ENCODE data around the gene CRIP2. TPM values are rescaled to one million over a fixed set of nuclear protein-coding genes. Genes with fewer than 3 reads are reported as not detected.

Gene CRIP2
- total RNA-seq, 1 experiment from 2014 or later, result 1.5 TPM

DNA sequence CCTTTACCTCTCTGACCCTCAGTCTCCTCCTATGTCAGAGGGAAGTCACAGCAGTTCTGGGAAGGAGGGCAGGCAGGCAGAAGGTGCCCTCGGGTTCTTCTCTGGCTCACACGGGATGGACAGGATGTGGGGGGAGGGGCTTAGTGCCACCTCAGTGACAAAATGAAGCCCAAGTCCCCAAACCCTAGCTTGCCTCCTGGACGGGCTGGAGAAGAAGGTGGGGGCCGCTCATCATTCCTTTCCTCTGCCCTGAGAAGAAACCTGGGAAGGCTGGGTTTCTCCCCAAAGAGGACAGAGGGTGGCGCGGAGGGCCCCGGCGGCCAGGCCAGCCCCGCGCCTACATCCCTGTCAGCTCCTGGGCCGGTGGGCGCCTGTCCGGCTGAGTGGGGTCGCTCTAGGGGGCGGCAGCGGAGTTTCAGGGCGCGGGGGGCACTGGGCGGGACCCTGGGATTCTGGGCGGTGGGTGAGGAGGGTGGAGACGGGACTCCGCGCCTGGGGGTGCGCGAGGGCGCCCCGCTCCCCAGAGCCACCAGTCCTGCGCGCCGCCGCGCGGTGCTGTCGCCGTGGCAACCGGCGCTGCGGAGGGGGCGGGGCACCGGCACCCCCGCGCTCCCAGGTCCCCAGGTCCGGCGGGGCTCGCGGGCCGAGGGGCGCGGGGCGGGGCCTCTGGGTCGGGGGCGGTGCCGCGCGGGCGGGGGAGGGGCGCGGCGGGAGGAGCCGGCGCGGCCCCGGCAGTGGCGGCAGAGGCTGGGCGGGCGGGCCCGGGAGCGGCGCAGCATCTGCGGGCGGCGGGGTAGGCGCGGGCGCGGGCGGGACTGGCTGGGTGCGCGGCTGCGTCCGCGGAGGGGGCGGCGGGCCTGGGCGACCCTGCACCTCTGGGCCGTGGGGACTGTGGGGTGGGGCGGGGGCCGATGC is 51.5 kb downstream of the CRIP2 start, which contains the start of gene TMEM121:
Gene TMEM121, plus strand, starts transcription at position 723 of the 915 bp plus-strand sequence. CDS start 2,252 bp downstream, outside the sequence.
- DNase-seq, result peak in 1 of 2 experiments; percentile 35
- H3K9me3 ChIP-seq, result no peaks in the 10 kb centered on the region
- intact Hi-C loops (cut with micrococcal nuclease; ENCODE audit: unreplicated experiment), result loop anchor here (5.0 kb wide), 1 partner anchor 34 kb away; the partner anchor contains the start of gene TEDC1
- peaks cover 5% of the 10 kb centered on the region for H3K36me3 Mint-ChIP-seq (ENCODE audit: insufficient read depth, unreplicated experiment)
- H3K4me3 Mint-ChIP-seq (ENCODE audit: unreplicated experiment), result peak within 1 kb of the TSS; percentile 62
- peaks cover 9% of the 10 kb centered on the region for H3K27me3 Mint-ChIP-seq (ENCODE audit: insufficient read depth, unreplicated experiment)
- H3K9me3 Mint-ChIP-seq (ENCODE audit: unreplicated experiment), result no peaks in the 10 kb centered on the region
- TF ChIP-seq, protein P1, sequence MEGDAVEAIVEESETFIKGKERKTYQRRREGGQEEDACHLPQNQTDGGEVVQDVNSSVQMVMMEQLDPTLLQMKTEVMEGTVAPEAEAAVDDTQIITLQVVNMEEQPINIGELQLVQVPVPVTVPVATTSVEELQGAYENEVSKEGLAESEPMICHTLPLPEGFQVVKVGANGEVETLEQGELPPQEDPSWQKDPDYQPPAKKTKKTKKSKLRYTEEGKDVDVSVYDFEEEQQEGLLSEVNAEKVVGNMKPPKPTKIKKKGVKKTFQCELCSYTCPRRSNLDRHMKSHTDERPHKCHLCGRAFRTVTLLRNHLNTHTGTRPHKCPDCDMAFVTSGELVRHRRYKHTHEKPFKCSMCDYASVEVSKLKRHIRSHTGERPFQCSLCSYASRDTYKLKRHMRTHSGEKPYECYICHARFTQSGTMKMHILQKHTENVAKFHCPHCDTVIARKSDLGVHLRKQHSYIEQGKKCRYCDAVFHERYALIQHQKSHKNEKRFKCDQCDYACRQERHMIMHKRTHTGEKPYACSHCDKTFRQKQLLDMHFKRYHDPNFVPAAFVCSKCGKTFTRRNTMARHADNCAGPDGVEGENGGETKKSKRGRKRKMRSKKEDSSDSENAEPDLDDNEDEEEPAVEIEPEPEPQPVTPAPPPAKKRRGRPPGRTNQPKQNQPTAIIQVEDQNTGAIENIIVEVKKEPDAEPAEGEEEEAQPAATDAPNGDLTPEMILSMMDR (IDR thresholded peaks at IDR 0.05; ENCODE audit: insufficient read depth in 1 of 2, low read depth in 1 of 2, low read length in 1 of 2, severe bottlenecking in 1 of 2, unreplicated experiment in 1 of 2), result no peak
- no peak within 1 kb of the TSS for H3K27ac Mint-ChIP-seq (ENCODE audit: unreplicated experiment)
- peak within 1 kb of the TSS; percentile 40 for H3K4me3 ChIP-seq (ENCODE audit: low read depth, low read length)
- no TSS peak for BruUV-seq (replicated peaks)
- no peaks in the 10 kb centered on the region for H3K27me3 ChIP-seq (replicated peaks; ENCODE audit: control insufficient read depth, insufficient read depth, low read length)
- ChIA-PET POLR2A (no interaction called here), CTCF (interaction anchor here (0.6 kb wide), 1 partner anchor 200 kb away, joined by 3 read pairs; no protein-coding TSS in a partner anchor)
- peaks cover 12% of the 10 kb centered on the region for H3K4me1 ChIP-seq
- no peaks in the 10 kb centered on the region for H3K36me3 ChIP-seq (ENCODE audit: control insufficient read depth, insufficient read depth, low read length)
- H3K4me1 Mint-ChIP-seq (ENCODE audit: low read depth, unreplicated experiment), result no peaks in the 10 kb centered on the region

DNA sequence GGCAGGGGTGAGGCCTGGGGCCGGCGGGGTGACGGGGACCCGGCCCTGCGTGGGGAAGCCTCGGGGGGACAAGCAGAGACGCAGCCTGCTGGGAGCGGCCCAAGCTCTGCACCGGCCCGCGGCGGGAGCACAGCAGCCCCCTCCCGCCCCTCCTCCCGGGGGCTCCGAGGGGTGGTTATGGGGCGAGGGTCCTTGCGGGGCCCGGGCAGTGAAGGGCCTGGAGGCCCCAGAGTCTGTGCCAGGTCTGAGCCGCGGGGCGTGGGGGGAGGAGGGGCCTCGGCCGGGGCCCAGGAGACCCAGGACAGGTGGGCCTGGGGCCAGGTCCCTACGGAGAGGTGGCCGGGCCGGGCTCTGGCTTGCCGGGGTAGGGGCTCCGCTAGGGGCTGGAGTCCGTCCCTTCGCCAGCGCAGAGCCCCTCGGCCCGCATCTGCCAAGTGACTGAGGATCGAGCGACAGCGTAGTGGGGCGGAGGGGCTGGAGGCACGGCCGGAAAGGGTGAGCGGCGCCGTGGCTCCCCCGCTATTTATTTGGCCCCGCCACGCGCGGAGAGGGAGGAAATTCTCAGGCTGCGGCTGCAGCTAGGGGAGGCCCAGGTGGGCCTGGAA is 52.3 kb downstream of the CRIP2 start:
- Histone ChIP-seq H3K36me3 (ENCODE audit: control insufficient read depth, insufficient read depth, low read length) (no peaks in the 10 kb centered on the region), H3K4me3 (ENCODE audit: low read depth, low read length) (peak overlapping the region; percentile 40), H3K27me3 (replicated peaks; ENCODE audit: control insufficient read depth, insufficient read depth, low read length) (no peaks in the 10 kb centered on the region), H3K9me3 (no peaks in the 10 kb centered on the region), H3K4me1 (peaks cover 12% of the 10 kb centered on the region)
- CTCF ChIA-PET, result no interaction called here
- no peaks in the 10 kb centered on the region for H3K9me3 Mint-ChIP-seq (ENCODE audit: unreplicated experiment)
- peaks cover 9% of the 10 kb centered on the region for H3K27me3 Mint-ChIP-seq (ENCODE audit: insufficient read depth, unreplicated experiment)
- DNase-seq, result no peak
- no peak overlapping the region for H3K27ac Mint-ChIP-seq (ENCODE audit: unreplicated experiment)
- H3K36me3 Mint-ChIP-seq (ENCODE audit: insufficient read depth, unreplicated experiment), result peaks cover 5% of the 10 kb centered on the region
- POLR2A ChIA-PET, result no interaction called here
- H3K4me3 Mint-ChIP-seq (ENCODE audit: unreplicated experiment), result peak overlapping the region; percentile 62
- intact Hi-C loops (cut with micrococcal nuclease; ENCODE audit: unreplicated experiment), result loop anchor here (5.0 kb wide), 1 partner anchor 35 kb away; the partner anchor contains the start of gene TEDC1
- TF ChIP-seq, protein P1 (IDR thresholded peaks at IDR 0.05; ENCODE audit: insufficient read depth in 1 of 2, low read depth in 1 of 2, low read length in 1 of 2, severe bottlenecking in 1 of 2, unreplicated experiment in 1 of 2), result no peak
- BruUV-seq (replicated peaks), result no TSS peak
- H3K4me1 Mint-ChIP-seq (ENCODE audit: low read depth, unreplicated experiment), result no peaks in the 10 kb centered on the region

DNA sequence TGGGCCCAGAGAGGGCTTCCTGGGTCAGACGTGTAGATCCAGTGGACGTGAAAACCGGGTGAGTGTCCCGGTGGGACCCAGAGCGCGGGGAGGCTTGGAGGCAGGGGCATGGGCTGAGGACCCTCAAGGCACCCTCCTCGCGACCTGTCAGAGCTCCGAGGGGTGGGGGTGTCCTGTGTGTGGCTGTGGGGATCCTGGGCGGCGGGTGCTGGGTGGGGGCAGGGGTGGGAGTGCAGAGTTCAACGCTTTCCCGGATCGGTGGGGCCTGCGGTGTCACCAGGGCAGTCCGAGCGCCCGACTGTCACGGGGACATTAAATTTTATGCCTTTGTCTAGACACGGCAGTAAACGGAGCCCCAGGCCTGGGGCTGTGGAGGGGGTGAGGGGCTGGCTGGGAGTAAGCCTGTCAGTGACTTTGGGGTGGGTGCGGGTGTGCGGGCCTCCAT is 52.8 kb downstream of the CRIP2 start:
- no peaks in the 10 kb centered on the region for H3K9me3 ChIP-seq
- no peak for DNase-seq
- Mint-ChIP-seq H3K4me3 (ENCODE audit: unreplicated experiment) (peak overlapping the region; percentile 62), H3K36me3 (ENCODE audit: insufficient read depth, unreplicated experiment) (peaks cover 5% of the 10 kb centered on the region), H3K27me3 (ENCODE audit: insufficient read depth, unreplicated experiment) (peaks cover 7% of the 10 kb centered on the region), H3K9me3 (ENCODE audit: unreplicated experiment) (no peaks in the 10 kb centered on the region), H3K4me1 (ENCODE audit: low read depth, unreplicated experiment) (no peaks in the 10 kb centered on the region), H3K27ac (ENCODE audit: unreplicated experiment) (no peak overlapping the region)
- H3K27me3 ChIP-seq (replicated peaks; ENCODE audit: control insufficient read depth, insufficient read depth, low read length), result no peaks in the 10 kb centered on the region
- no TSS peak for BruUV-seq (replicated peaks)
- ChIA-PET CTCF (interaction anchor here (1.5 kb wide), 2 partner anchors 37 to 47 kb away, joined by 10 to 11 read pairs; no protein-coding TSS in a partner anchor), POLR2A (no interaction called here)
- peaks cover 12% of the 10 kb centered on the region for H3K4me1 ChIP-seq
- no peaks in the 10 kb centered on the region for H3K36me3 ChIP-seq (ENCODE audit: control insufficient read depth, insufficient read depth, low read length)
- TF ChIP-seq, protein P1 (IDR thresholded peaks at IDR 0.05; ENCODE audit: insufficient read depth in 1 of 2, low read depth in 1 of 2, low read length in 1 of 2, severe bottlenecking in 1 of 2, unreplicated experiment in 1 of 2), result no peak
- H3K4me3 ChIP-seq (ENCODE audit: low read depth, low read length), result no peak overlapping the region; the same call in 1 of the 2 replicates
- intact Hi-C loops (cut with micrococcal nuclease; ENCODE audit: unreplicated experiment), result loop anchor here (5.0 kb wide), 1 partner anchor 35 kb away; the partner anchor contains the start of gene TEDC1
